HG03064 (cell line): ENCODE data around the gene CARS1.

Experiments used
- ATAC-seq: cut with Tn5 transposase; IDR thresholded peaks from one replicate; pipeline ENCODE4 v1.9.1; 2021; ENCODE audit warnings: low read depth; ENCODE audit not compliant: unreplicated experiment

The CARS1 gene

GRCh38 chr11:2964782-2965181, 92.4 kb downstream of the CARS1 start:
- no peak for ATAC-seq

- ATAC-seq: no peak
These were observed 93.5 kb downstream of the CARS1 start for GRCh38 chr11:2963761-2964160.

GRCh38 chr11:2963112-2963754, 94.0 kb downstream of the CARS1 start:
- no peak for ATAC-seq

- no peak for ATAC-seq
These were observed 96.1 kb downstream of the CARS1 start for GRCh38 chr11:2961080-2961479.

- ATAC-seq: no peak
These were observed 97.1 kb downstream of the CARS1 start for GRCh38 chr11:2960139-2960538.

- ATAC-seq: no peak
These were observed 99.0 kb downstream of the CARS1 start for GRCh38 chr11:2958251-2958650.

GRCh38 chr11:2955906-2956476, 101.2 kb downstream of the CARS1 start:
- ATAC-seq: no peak

GRCh38 chr11:2954263-2954662, 103.0 kb downstream of the CARS1 start:
- ATAC-seq: no peak

GRCh38 chr11:2952290-2952689, 104.9 kb downstream of the CARS1 start:
- ATAC-seq: no peak

GRCh38 chr11:2951231-2952110, 105.8 kb downstream of the CARS1 start:
- ATAC-seq: no peak
